Endothelial cell of umbilical vein (primary cell): ENCODE measurements around the gene HERPUD1.

Experiments used
- EZH2 ChIP-seq: IDR thresholded peaks from 2 replicates; pipeline ENCODE4 v1.6.1; 2012; ENCODE audit warnings: borderline replicate concordance, low read depth, mild to moderate bottlenecking, moderate library complexity, low read length, inconsistent platforms; ENCODE audit not compliant: severe bottlenecking
- FOS ChIP-seq: IDR thresholded peaks from 2 replicates; pipeline ENCODE4 v1.6.1; 2011; ENCODE audit warnings: mild to moderate bottlenecking, low read length, moderate library complexity, borderline replicate concordance; ENCODE audit not compliant: insufficient read depth
- GATA2 ChIP-seq: IDR thresholded peaks from 2 replicates; pipeline ENCODE4 v1.7.0; 2011; ENCODE audit warnings: low read depth, mild to moderate bottlenecking, moderate library complexity, mixed read lengths, low read length; ENCODE audit not compliant: insufficient read length, insufficient read depth
- JUN ChIP-seq: IDR thresholded peaks from 2 replicates; pipeline ENCODE4 v1.6.1; 2011; ENCODE audit warnings: borderline replicate concordance, low read depth; ENCODE audit not compliant: insufficient read length, insufficient read depth
- MYC ChIP-seq: IDR thresholded peaks from one replicate; pipeline ENCODE4 v1.6.1; 2011; ENCODE audit warnings: mild to moderate bottlenecking, low read depth, low read length
- POLR2A ChIP-seq: IDR thresholded peaks from 2 replicates; pipeline ENCODE4 v1.6.1; 2012; ENCODE audit warnings: low read depth, mild to moderate bottlenecking, control low read depth, low read length
- POLR2AphosphoS5 ChIP-seq: IDR thresholded peaks from 2 replicates; pipeline ENCODE4 v1.6.1; 2012; ENCODE audit warnings: low read depth, mild to moderate bottlenecking, control low read depth, low read length, moderate library complexity; ENCODE audit not compliant: insufficient read depth
- TF ChIP-seq, protein P1 (sequence below), 2 donors: IDR thresholded peaks; 1 replicate in 1 of 2; 2 replicates in 1 of 2; pipeline ENCODE4 v1.5.1; 2011; ENCODE audit warnings: low read length in 2 of 2, mild to moderate bottlenecking in 2 of 2, moderate library complexity in 2 of 2, control low read depth in 1 of 2, inconsistent platforms in 1 of 2, low read depth in 1 of 2; ENCODE audit not compliant: insufficient read depth in 1 of 2; ENCODE audit errors: extremely low read depth in 1 of 2
- TF ChIP-seq, protein P2 (sequence below): IDR thresholded peaks from 2 replicates; pipeline ENCODE4 v1.6.1; 2011; ENCODE audit not compliant: insufficient read depth, insufficient read length

- TF ChIP-seq, protein P1, sequence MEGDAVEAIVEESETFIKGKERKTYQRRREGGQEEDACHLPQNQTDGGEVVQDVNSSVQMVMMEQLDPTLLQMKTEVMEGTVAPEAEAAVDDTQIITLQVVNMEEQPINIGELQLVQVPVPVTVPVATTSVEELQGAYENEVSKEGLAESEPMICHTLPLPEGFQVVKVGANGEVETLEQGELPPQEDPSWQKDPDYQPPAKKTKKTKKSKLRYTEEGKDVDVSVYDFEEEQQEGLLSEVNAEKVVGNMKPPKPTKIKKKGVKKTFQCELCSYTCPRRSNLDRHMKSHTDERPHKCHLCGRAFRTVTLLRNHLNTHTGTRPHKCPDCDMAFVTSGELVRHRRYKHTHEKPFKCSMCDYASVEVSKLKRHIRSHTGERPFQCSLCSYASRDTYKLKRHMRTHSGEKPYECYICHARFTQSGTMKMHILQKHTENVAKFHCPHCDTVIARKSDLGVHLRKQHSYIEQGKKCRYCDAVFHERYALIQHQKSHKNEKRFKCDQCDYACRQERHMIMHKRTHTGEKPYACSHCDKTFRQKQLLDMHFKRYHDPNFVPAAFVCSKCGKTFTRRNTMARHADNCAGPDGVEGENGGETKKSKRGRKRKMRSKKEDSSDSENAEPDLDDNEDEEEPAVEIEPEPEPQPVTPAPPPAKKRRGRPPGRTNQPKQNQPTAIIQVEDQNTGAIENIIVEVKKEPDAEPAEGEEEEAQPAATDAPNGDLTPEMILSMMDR (IDR thresholded peaks at IDR 0.05; ENCODE audit: extremely low read depth in 1 of 2, insufficient read depth in 1 of 2, low read depth in 1 of 2, low read length in 2 of 2), result no peak
- TF ChIP-seq POLR2AphosphoS5 (no peak), JUN (no peak), MYC (no peak), POLR2A (no peak), EZH2 (no peak), FOS (no peak), GATA2 (no peak)
- TF ChIP-seq, protein P2, sequence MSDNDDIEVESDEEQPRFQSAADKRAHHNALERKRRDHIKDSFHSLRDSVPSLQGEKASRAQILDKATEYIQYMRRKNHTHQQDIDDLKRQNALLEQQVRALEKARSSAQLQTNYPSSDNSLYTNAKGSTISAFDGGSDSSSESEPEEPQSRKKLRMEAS, result no peak
These were observed 561 bp upstream of the HERPUD1 start for GRCh38 chr16:56931271-56931891.
